Measurements from ENCODE around the gene VSIG10L2. TPM values are rescaled to one million over a fixed set of nuclear protein-coding genes. Genes with fewer than 3 reads are reported as not detected.

The VSIG10L2 gene
- total RNA-seq, 4 donors from 2014 or later = not detected

DNA sequence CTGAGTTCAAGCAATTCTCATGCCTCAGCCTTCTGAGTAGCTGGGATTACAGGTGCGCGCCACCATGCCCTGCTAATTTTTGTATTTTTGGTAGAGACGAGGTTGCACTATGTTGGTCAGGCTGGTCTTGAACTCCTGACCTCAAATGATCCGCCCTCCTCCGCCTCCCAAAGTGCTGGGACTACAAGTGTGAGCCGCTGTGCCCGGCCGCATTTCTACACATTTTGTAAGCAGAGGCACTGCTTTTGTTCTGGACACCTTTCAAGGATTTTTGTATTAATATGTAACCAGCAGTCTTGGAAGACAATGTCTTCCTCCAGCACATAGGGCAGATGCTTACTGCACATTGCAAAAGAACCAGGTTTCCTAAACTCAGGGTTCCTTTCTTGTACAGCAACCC is 11.4 kb upstream of the VSIG10L2 start:
- Histone ChIP-seq H3K4me1 (peaks cover 0 to 22% of the 10 kb centered on the region in 2 donors), H3K36me3 (no peaks in the 10 kb centered on the region), H3K27ac (no peak overlapping the region), H3K27me3 (no peaks in the 10 kb centered on the region), H3K4me3 (replicated peaks in 1 of 3) (no peak overlapping the region), H3K9me3 (no peaks in the 10 kb centered on the region)
- TF ChIP-seq CTCF (IDR thresholded peaks at IDR 0.05) (no peak), POLR2A (IDR thresholded peaks at IDR 0.05) (no peak)
- DNase-seq = no peak
- WGBS, 2 donors = 95 to 98% methylated on average over 8 of the region's 8 CpGs
- intact Hi-C loops (cut with DNase I) = no loop called here

GRCh38 chr11:125935056-125935455 is 10.8 kb upstream of the VSIG10L2 start:
- 93 to 96% methylated on average over 2 of the region's 2 CpGs for WGBS, 2 donors
- Histone ChIP-seq H3K36me3 (no peaks in the 10 kb centered on the region), H3K9me3 (no peaks in the 10 kb centered on the region)

DNA sequence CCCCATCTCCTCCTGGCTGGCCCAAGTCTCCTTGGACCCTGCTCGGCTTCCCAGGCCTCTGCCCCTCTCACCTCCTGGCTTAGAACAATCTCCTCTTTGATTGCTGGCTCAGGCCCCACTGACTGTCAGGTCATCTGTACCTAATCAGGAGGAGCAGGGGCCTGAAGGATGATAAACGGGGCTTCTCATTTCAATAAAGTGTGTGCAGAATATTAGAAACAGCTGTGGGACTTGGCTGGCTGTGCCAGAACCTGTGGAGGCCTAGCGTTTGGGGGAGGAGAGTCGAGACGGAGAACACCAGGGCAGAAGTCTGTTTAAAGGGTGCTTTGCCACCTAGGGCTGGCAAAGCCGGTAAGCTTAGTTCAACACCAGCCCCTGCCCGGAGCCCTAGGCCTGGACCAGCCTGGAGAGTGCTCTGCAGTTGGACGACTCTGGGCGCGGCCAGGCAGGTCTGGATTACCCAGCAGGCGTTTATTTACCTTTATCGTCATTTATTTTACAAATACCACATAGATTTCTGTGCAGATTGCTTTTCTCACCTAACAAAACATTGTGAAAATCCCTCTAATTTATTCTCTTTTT is 10.1 kb upstream of the VSIG10L2 start:
- no peaks in the 10 kb centered on the region for H3K36me3 ChIP-seq
- H3K27me3 ChIP-seq = no peaks in the 10 kb centered on the region
- DNase-seq = no peak
- TF ChIP-seq CTCF (IDR thresholded peaks at IDR 0.05) = no peak
- TF ChIP-seq POLR2A (IDR thresholded peaks at IDR 0.05) = no peak
- no peaks in the 10 kb centered on the region for H3K9me3 ChIP-seq
- H3K4me1 ChIP-seq = peaks cover 0 to 22% of the 10 kb centered on the region in 2 donors
- H3K27ac ChIP-seq = no peak overlapping the region
- no peak overlapping the region for H3K4me3 ChIP-seq (replicated peaks in 1 of 3)
- 77 to 83% methylated on average over 12 of the region's 12 CpGs for WGBS, 2 donors
- intact Hi-C loops (cut with DNase I) = no loop called here

More at GRCh38 chr11:125935056-125935455, 10.8 kb upstream of the VSIG10L2 start:
- intact Hi-C loops (cut with DNase I) = no loop called here
- Histone ChIP-seq H3K27ac (no peak overlapping the region), H3K27me3 (no peaks in the 10 kb centered on the region), H3K4me3 (replicated peaks in 1 of 3) (no peak overlapping the region), H3K4me1 (peaks cover 0 to 22% of the 10 kb centered on the region in 2 donors)
- TF ChIP-seq CTCF (IDR thresholded peaks at IDR 0.05) = no peak
- TF ChIP-seq POLR2A (IDR thresholded peaks at IDR 0.05) = no peak
- DNase-seq = no peak

GRCh38 chr11:125938418-125938817 is 7.4 kb upstream of the VSIG10L2 start:
- H3K4me1 ChIP-seq = peaks cover 0 to 20% of the 10 kb centered on the region in 2 donors
- H3K4me3 ChIP-seq (replicated peaks in 1 of 3) = no peak overlapping the region
- 88 to 89% methylated on average over 5 of the region's 5 CpGs for WGBS, 2 donors
- no peaks in the 10 kb centered on the region for H3K36me3 ChIP-seq
- no peaks in the 10 kb centered on the region for H3K27me3 ChIP-seq
- TF ChIP-seq POLR2A (IDR thresholded peaks at IDR 0.05) (no peak), CTCF (IDR thresholded peaks at IDR 0.05) (no peak)
- intact Hi-C loops (cut with DNase I) = no loop called here
- H3K27ac ChIP-seq = no peak overlapping the region
- DNase-seq = no peak
- no peaks in the 10 kb centered on the region for H3K9me3 ChIP-seq

DNA sequence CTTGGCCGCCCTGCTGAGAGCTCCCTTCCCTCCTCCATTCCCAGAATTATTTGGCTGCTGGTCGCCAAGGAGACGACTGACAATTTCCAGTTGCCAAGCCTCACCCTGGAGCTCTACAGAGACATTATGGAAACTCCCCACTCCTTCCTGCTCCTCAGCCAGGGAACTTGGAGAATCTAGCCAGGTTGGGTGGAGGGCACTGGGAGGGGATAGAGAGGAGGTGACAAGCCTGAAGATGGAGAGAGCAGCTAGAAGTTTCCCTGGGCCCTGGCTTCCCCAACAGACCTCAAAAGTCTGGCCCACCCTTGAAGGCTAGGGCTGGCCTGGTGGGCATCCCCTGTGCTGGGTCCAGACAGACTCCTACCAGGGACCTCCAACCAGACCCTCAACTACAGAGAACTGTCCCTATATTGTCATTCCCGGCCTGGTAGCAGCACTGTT is 6.7 kb upstream of the VSIG10L2 start:
- Histone ChIP-seq H3K36me3 (no peaks in the 10 kb centered on the region), H3K27ac (no peak overlapping the region), H3K4me3 (replicated peaks in 1 of 3) (no peak overlapping the region), H3K4me1 (peaks cover 0 to 20% of the 10 kb centered on the region in 2 donors), H3K27me3 (no peaks in the 10 kb centered on the region), H3K9me3 (no peaks in the 10 kb centered on the region)
- intact Hi-C loops (cut with DNase I) = no loop called here
- DNase-seq = peak; percentile 41 to 51
- TF ChIP-seq CTCF (IDR thresholded peaks at IDR 0.05) (no peak), POLR2A (IDR thresholded peaks at IDR 0.05) (no peak)
- 40 to 49% methylated on average over 4 of the region's 4 CpGs for WGBS, 2 donors
